HG03066 (cell line): ENCODE results near the gene STARD4.

Experiments
- ATAC-seq: cut with Tn5 transposase; IDR thresholded peaks from one replicate; pipeline ENCODE4 v1.9.1; 2021; ENCODE audit warnings: low read depth; ENCODE audit not compliant: unreplicated experiment

STARD4 gene, protein sequence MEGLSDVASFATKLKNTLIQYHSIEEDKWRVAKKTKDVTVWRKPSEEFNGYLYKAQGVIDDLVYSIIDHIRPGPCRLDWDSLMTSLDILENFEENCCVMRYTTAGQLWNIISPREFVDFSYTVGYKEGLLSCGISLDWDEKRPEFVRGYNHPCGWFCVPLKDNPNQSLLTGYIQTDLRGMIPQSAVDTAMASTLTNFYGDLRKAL

DNA sequence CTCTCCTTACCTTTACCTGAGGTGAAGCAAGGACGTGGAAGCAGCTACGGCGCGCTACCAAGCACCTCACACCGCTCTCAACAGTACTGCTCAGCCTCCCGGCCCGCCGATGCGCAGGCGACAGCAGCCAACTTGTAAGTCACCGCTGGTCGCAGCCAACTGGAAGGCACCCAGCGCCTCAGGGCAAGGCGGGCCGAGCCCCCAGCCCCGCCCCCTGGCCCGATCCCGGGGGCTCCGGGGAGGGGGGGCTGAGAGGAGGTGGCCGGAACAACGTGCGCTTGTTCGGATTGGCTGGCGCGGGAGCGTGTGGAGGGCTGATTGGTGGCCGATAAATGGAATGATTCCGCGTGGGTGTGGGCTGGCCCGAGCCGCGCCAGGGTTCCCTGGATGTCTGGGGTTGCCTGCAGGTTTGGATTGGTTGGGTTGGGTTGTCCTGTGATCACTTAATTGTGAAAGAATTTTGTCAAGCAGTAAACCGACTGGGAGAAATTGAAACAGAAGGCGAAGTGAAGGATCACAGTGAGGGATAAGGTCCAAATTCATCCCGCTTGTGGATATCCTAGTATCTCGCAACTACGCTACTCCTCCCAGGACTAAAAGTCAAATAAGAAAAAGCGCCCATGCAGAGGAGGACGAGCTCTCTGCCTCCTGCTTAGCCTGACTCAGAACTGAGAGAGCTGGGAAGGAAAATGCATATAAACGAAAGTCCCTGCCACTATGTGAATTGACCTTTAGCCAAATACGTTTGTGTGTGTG, at the start of gene STARD4:
STARD4 (minus strand) TSS at position 161 of the 756 bp plus-strand sequence. CDS start 5,102 bp downstream, outside the sequence.
- ATAC-seq, result peak; percentile 90

DNA sequence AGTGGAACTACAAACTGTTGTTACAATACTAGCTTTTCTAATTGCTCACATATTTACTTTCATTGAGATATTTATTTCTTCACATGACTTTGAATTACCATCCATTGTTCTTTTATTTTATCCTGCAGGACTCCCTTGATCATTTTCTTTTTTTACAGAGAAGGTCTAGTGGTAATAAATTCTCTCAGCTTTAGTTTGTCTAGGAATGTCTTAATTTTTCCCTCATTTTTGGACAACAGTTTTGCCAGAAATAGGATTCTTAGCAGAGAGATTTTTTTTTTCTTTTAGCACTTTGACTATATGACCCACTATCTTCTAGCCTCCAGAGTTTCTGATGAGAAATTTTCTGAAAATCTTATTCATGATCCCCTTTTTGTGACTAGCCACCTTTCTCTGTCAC, 47.3 kb upstream of the STARD4 start:
- ATAC-seq, result no peak

- no peak for ATAC-seq
Measured at GRCh38 chr5:111557686-111558085, 45.4 kb upstream of the STARD4 start.

- ATAC-seq, result no peak
Measured at GRCh38 chr5:111557111-111557510, 44.8 kb upstream of the STARD4 start.

GRCh38 chr5:111556501-111556900, 44.2 kb upstream of the STARD4 start:
- no peak for ATAC-seq

- no peak for ATAC-seq
Measured at GRCh38 chr5:111555760-111556159, 43.4 kb upstream of the STARD4 start.

GRCh38 chr5:111553868-111554267, 41.5 kb upstream of the STARD4 start:
- no peak for ATAC-seq

GRCh38 chr5:111552896-111553295, 40.6 kb upstream of the STARD4 start:
- ATAC-seq, result no peak

GRCh38 chr5:111552492-111552891, 40.2 kb upstream of the STARD4 start:
- ATAC-seq, result no peak

GRCh38 chr5:111551569-111552275, 39.4 kb upstream of the STARD4 start:
- ATAC-seq, result no peak

DNA sequence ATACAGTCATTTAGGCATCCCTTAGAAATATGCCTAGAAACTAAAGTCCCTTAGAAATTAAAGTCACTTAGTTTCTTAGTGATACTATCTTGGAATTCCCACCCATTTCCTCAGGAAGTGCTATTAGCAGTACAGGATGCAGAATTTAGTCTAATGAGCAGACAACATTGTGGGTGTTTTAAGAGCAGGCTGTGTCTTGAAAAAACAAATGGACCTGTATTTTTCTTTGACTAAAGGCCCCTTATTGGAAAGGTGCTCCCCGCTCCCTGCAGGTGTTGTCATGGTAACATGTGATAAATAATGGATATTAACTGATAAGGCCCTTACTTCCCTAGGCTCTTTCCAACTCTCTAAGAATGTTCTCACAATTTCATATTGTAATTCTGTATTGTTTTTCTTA, 38.8 kb upstream of the STARD4 start:
- no peak for ATAC-seq

DNA sequence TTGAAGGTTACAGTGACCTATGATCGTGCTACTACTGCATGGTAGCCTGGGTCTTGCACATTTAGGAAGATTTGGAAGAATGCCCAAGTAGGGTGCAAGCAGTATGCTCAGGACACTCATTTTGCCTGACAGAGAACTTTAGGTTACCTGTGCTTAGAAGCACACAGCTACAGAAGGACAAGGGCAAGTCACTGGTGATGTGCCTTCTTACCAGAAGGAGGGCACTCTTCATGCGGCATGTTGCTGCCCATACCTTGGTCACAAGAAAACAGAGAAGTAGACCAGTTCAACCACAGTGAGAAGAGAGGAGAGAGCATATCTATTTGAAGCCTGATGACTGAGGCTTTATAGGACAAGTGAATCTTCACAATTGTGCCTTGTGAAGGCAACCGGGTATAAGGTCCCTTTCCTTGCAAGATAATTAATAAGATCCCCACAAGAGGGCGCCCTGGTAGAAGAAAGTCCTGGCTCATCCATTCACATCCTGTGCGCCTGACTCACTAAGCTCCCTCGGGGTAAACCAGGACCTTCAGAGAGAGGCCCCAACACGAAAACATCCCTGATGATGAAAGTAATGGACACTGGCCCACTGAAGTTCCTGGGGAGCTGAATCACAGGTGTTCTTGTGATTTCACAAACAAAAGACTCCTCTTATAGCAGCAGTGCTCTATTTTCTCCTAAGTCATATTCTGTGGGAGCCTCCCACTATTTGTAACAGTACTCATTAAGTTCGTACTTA, 38.1 kb upstream of the STARD4 start:
- ATAC-seq, result peak; percentile 85

- no peak for ATAC-seq
Measured at GRCh38 chr5:111548992-111549649, 36.8 kb upstream of the STARD4 start.

DNA sequence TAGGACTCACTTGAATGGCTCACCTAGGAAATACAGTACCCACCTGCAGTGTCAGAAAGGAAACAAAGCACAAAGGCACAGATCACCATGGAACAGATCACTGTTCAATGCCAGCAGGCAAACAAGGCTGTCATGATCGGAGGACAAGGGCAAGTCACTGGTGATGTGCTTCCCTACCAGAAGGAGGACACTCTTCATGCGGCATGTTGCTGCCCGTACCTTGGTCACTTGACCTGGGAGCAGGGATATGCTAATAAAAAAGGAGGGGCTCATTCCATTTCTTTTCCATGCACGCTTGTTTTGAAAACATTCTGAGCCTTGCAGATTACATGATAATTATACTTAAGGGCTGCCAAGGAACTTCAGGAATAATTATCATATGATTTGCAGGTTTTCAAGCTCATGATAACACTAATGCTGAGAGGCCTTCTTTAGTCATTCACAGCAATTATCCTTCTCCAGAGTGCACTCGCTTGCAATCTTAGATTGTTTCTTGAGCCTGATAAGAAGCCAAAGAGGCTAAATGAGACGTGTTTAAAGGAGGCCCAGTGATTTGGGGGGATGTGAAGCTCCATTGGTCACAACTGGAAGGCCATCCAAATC, 36.1 kb upstream of the STARD4 start:
- ATAC-seq, result no peak

- ATAC-seq, result no peak
Measured at GRCh38 chr5:111545031-111545430, 32.7 kb upstream of the STARD4 start.

DNA sequence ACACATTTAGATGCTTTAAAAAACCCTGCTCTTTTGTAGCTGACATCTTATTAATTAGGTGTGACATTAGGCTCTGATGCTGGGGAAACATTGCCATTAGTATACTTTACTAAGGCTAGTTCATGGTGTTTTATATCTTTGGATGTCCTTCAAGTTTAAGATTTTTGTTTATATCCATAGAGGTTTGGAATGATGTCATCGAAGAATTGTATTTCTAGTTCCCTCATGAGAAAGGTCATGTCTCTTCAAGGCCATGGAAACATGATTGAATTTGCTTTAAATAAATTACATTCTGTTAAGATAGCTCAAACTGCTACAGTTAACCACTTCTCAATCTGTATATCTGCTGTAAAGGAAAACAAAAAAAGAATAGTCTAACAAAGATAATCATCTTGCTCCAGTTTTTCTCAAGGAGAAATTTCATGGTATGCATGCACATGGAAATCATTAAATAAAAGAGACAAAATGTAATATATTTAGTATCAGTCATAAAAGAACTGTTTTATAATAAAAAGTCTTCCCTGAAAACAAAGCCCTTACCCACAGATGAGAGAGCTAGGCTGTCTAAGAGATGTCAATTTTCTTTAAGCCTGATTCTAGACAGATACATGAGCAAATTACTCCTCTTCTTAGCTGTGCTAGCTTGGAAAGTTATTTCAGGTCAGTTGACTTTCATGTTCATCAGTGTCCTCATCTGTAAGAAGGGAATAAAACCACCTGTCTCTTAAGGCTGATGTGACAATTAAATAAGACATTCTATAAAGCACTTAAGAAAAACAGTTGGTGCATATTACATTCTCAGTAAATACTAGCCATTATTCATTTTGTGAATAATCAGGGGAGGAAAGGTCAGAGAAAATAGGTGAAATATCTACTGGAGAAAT, 25.0 kb upstream of the STARD4 start:
- ATAC-seq, result no peak

DNA sequence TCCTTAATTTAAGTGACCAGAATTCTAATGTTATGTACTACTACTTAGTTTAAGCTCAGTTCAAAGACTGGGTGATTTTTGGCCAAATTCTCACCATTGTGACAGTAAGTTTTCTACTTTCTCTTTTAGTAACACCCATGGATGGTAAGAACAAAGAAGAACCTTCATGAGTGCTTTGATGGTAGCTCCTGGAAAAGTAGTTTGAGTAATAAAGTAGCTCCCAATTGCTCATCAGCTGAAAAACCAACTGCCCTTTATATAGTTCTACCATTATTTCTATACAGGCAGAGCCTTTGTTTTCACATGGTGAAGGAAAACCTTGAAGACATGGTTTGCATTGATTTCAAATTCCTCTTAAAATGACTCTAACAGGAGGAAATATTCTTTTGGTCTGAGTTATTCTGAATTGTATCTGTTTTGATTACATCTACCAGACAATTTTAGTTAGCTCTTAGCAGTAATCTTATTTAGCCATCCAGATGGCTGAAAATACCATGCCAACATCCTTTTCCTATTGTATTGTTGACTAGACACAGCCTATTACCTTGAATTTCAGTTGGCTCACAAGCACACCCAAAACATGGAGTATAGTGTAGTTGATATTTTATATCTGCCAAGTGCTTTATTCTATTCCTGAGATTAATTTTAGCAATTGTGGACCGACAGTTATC, 23.7 kb upstream of the STARD4 start:
- ATAC-seq, result no peak

DNA sequence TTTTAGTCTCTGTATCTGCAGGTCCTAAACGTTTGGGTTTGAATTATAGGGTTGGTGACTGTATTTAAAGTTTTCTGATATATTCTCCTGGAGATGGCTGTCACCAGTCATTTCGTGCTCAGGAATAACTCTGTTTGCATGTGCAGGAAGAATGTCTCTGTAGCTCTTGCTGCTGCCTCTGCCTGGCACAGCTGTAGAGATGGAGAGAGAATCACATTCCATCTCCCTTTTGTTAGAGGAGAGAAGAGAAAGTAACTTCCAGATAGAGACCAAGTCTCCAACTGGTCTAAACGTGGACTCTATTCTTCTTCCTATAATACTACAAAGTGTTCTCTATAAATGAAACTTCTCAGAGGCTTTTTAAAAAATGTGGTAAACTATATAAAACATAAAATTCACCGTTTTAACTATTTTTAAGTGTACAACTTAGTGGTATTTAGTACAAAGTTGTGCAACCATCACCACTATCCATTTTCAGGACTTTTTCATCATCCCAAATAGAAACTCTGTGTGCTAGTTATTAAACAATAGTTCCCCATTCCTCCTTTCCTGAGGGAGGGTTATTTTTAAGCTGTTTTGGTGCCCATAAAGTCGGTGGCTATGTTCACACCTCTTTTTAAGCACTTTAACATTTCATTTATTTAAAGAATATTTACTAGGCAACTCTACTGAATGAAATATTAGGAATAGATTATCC, 20.7 kb upstream of the STARD4 start:
- ATAC-seq, result no peak
